ENCODE results near the gene STAT6. TPM values are rescaled to one million over a fixed set of nuclear protein-coding genes. Genes with fewer than 3 reads are reported as not detected.
A peak's percentile ranks its signal among the peaks of the same experiment; 100 is the strongest.

Gene STAT6
- total and polyA plus RNA-seq, 10 of the 15 experiments (the other 5 are each of a cell fraction or from before 2014, with no cell fraction given), result 14.2 to 176 (median 89.6) TPM

DNA sequence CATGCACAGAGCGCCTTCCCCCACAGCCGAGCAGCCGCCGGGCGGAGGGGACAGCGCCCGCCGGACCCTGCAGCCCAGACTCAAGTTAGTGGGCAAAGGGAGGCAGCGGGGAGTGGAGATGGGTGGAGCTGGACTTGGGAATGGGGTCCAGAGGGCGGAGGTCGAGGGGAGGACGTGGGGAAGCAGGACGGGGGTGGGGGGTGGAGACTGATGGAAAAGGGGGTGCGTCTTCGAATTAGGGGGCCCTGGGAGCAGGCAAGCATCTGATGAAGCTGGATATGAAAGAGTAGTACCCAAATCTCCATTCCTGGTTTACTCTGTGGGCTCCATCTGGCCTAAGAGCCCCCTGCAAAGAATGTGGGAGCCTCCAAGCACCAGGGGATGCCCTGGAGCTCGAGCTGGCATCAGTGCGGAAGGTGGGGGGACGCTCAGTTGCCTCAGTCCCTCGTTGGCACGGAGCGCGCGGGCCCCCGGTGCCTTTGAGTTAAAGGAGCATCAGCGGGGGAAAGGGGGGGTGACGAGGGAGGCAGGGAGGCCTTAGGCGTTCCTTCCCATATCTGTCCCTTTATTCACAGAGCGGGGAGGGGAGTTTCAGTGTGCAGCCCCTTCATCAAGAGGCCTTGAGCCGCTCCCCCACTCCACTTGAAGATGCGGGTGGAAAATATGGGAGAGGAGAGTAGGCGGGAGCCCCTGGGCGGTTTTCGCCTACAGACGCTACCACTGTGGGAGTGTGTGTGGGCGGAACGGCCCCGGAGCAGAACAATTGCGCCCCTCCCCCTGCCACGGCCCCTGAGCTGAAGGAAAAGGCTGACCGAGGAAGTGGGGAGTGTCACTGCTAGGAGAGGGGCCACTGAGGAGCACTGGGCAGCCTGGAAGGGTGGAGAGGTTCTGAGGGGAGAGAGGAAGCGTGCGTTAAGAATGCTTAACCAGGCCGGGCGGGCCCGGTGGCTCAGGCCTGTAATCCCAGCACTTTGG is 21.6 kb downstream of the STAT6 start (continued):
- TF ChIP-seq, protein P1, sequence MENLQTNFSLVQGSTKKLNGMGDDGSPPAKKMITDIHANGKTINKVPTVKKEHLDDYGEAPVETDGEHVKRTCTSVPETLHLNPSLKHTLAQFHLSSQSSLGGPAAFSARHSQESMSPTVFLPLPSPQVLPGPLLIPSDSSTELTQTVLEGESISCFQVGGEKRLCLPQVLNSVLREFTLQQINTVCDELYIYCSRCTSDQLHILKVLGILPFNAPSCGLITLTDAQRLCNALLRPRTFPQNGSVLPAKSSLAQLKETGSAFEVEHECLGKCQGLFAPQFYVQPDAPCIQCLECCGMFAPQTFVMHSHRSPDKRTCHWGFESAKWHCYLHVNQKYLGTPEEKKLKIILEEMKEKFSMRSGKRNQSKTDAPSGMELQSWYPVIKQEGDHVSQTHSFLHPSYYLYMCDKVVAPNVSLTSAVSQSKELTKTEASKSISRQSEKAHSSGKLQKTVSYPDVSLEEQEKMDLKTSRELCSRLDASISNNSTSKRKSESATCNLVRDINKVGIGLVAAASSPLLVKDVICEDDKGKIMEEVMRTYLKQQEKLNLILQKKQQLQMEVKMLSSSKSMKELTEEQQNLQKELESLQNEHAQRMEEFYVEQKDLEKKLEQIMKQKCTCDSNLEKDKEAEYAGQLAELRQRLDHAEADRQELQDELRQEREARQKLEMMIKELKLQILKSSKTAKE (IDR thresholded peaks at IDR 0.05; ENCODE audit: low read depth, poor library complexity, severe bottlenecking), result no peak
- 0 out of 2 replicates have a peak, but pooled peaks have one; percentile 35 for TF ChIP-seq POLR2AphosphoS2 (IDR thresholded peaks at IDR 0.05; ENCODE audit: low read depth, low read length)
- TF ChIP-seq, protein P2, sequence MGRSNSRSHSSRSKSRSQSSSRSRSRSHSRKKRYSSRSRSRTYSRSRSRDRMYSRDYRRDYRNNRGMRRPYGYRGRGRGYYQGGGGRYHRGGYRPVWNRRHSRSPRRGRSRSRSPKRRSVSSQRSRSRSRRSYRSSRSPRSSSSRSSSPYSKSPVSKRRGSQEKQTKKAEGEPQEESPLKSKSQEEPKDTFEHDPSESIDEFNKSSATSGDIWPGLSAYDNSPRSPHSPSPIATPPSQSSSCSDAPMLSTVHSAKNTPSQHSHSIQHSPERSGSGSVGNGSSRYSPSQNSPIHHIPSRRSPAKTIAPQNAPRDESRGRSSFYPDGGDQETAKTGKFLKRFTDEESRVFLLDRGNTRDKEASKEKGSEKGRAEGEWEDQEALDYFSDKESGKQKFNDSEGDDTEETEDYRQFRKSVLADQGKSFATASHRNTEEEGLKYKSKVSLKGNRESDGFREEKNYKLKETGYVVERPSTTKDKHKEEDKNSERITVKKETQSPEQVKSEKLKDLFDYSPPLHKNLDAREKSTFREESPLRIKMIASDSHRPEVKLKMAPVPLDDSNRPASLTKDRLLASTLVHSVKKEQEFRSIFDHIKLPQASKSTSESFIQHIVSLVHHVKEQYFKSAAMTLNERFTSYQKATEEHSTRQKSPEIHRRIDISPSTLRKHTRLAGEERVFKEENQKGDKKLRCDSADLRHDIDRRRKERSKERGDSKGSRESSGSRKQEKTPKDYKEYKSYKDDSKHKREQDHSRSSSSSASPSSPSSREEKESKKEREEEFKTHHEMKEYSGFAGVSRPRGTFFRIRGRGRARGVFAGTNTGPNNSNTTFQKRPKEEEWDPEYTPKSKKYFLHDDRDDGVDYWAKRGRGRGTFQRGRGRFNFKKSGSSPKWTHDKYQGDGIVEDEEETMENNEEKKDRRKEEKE (IDR thresholded peaks at IDR 0.05), result no peak
- TF ChIP-seq, protein P3, sequence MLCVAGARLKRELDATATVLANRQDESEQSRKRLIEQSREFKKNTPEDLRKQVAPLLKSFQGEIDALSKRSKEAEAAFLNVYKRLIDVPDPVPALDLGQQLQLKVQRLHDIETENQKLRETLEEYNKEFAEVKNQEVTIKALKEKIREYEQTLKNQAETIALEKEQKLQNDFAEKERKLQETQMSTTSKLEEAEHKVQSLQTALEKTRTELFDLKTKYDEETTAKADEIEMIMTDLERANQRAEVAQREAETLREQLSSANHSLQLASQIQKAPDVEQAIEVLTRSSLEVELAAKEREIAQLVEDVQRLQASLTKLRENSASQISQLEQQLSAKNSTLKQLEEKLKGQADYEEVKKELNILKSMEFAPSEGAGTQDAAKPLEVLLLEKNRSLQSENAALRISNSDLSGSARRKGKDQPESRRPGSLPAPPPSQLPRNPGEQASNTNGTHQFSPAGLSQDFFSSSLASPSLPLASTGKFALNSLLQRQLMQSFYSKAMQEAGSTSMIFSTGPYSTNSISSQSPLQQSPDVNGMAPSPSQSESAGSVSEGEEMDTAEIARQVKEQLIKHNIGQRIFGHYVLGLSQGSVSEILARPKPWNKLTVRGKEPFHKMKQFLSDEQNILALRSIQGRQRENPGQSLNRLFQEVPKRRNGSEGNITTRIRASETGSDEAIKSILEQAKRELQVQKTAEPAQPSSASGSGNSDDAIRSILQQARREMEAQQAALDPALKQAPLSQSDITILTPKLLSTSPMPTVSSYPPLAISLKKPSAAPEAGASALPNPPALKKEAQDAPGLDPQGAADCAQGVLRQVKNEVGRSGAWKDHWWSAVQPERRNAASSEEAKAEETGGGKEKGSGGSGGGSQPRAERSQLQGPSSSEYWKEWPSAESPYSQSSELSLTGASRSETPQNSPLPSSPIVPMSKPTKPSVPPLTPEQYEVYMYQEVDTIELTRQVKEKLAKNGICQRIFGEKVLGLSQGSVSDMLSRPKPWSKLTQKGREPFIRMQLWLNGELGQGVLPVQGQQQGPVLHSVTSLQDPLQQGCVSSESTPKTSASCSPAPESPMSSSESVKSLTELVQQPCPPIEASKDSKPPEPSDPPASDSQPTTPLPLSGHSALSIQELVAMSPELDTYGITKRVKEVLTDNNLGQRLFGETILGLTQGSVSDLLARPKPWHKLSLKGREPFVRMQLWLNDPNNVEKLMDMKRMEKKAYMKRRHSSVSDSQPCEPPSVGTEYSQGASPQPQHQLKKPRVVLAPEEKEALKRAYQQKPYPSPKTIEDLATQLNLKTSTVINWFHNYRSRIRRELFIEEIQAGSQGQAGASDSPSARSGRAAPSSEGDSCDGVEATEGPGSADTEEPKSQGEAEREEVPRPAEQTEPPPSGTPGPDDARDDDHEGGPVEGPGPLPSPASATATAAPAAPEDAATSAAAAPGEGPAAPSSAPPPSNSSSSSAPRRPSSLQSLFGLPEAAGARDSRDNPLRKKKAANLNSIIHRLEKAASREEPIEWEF (IDR thresholded peaks at IDR 0.05; ENCODE audit: insufficient replicate concordance, low read depth, low read length), result no peak
- TF ChIP-seq YY1 (IDR thresholded peaks at IDR 0.05; ENCODE audit: low read depth, low read length), result 0 out of 2 replicates have a peak, but pooled peaks have one; percentile 25
- no peak for TF ChIP-seq ETV6 (conservative IDR thresholded peaks at IDR 0.05 in 1 of 2, IDR thresholded peaks at IDR 0.05 in 1 of 2; ENCODE audit: borderline replicate concordance in 1 of 2, low read depth in 1 of 2)
- no peak for TF ChIP-seq DPF2 (IDR thresholded peaks at IDR 0.05)
- no peak for TF ChIP-seq PAX8 (IDR thresholded peaks at IDR 0.05)
- TF ChIP-seq, protein P4, sequence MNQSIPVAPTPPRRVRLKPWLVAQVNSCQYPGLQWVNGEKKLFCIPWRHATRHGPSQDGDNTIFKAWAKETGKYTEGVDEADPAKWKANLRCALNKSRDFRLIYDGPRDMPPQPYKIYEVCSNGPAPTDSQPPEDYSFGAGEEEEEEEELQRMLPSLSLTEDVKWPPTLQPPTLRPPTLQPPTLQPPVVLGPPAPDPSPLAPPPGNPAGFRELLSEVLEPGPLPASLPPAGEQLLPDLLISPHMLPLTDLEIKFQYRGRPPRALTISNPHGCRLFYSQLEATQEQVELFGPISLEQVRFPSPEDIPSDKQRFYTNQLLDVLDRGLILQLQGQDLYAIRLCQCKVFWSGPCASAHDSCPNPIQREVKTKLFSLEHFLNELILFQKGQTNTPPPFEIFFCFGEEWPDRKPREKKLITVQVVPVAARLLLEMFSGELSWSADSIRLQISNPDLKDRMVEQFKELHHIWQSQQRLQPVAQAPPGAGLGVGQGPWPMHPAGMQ (IDR thresholded peaks at IDR 0.05; ENCODE audit: borderline replicate concordance), result no peak
- TF ChIP-seq SREBF2 (IDR thresholded peaks at IDR 0.05; ENCODE audit: low read length), result no peak
- TF ChIP-seq SPI1 (IDR thresholded peaks at IDR 0.05; ENCODE audit: borderline replicate concordance, insufficient read depth, low read depth, low read length), result no peak
- no peak for TF ChIP-seq RAD21 (IDR thresholded peaks at IDR 0.05; ENCODE audit: insufficient read depth, low read depth, low read length)
- TF ChIP-seq ZNF622 (IDR thresholded peaks at IDR 0.05), result no peak
- no peak for TF ChIP-seq TCF12 (IDR thresholded peaks at IDR 0.05; ENCODE audit: low read depth, low read length)
- no peak for TF ChIP-seq SUPT20H (IDR thresholded peaks at IDR 0.05; ENCODE audit: borderline replicate concordance, control insufficient read depth, low read depth, low read length)
